Kidney epithelial cell (primary cell): Measurements from ENCODE around the gene ZNF652. TPM values are rescaled to one million over a fixed set of nuclear protein-coding genes. Genes with fewer than 3 reads are reported as not detected.

Experiments
- DNase-seq: peaks from one replicate; pipeline ENCODE4 v3.0.0-alpha.2; 2010; ENCODE audit warnings: low read depth
- H3K27me3 ChIP-seq: 2 replicates; pipeline ENCODE4 v1.6.0; 2011; ENCODE audit warnings: low read length; ENCODE audit not compliant: control insufficient read depth, insufficient read depth
- H3K36me3 ChIP-seq: 2 replicates; pipeline ENCODE4 v1.5.1; 2011; ENCODE audit warnings: low read length; ENCODE audit not compliant: control insufficient read depth, insufficient read depth
- H3K4me3 ChIP-seq: 2 replicates; pipeline ENCODE4 v1.5.1; 2011; ENCODE audit warnings: low read depth, mild to moderate bottlenecking, control low read depth, low read length
- total RNA-seq: library from RNA; depleted of rRNA; stranded (reverse); fragments of >200 nt; gene quantifications from 2 replicates; pipeline ENCODE4 v1.2.3, GENCODE V29; 2015
- TF ChIP-seq, protein P1 (sequence below): IDR thresholded peaks from 2 replicates; pipeline ENCODE4 v1.5.1; 2011; ENCODE audit warnings: mild to moderate bottlenecking, moderate library complexity, low read length, control low read depth, inconsistent platforms; ENCODE audit not compliant: insufficient read depth, poor library complexity, severe bottlenecking

Gene ZNF652
- total RNA-seq, 1 donor from 2014 or later: 21.4 TPM

DNA sequence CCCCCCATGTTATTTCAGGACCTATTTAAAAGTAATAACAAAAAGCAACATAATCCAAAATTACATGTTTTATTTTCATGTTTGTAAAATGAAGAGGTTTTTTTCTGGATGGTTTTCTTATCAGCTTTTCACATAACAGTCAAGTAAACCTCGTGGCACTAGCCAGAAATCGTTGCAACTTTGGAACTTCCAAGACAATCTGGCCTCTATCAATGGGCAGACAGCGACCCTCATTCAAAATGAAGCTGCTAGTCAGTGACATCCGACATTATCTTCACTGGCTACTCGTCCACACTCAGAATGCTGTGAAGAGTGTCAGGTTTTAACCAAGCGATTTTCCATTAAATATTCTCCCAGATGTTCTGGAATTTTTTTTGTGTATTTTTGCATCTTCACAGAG lies 22.7 kb downstream of the ZNF652 start:
- TF ChIP-seq, protein P1, sequence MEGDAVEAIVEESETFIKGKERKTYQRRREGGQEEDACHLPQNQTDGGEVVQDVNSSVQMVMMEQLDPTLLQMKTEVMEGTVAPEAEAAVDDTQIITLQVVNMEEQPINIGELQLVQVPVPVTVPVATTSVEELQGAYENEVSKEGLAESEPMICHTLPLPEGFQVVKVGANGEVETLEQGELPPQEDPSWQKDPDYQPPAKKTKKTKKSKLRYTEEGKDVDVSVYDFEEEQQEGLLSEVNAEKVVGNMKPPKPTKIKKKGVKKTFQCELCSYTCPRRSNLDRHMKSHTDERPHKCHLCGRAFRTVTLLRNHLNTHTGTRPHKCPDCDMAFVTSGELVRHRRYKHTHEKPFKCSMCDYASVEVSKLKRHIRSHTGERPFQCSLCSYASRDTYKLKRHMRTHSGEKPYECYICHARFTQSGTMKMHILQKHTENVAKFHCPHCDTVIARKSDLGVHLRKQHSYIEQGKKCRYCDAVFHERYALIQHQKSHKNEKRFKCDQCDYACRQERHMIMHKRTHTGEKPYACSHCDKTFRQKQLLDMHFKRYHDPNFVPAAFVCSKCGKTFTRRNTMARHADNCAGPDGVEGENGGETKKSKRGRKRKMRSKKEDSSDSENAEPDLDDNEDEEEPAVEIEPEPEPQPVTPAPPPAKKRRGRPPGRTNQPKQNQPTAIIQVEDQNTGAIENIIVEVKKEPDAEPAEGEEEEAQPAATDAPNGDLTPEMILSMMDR: no peak

GRCh38 chr17:49338883-49339282 lies 23.2 kb downstream of the ZNF652 start:
- H3K27me3 ChIP-seq: no peaks in the 10 kb centered on the region
- no peak overlapping the region for H3K4me3 ChIP-seq
- no peaks in the 10 kb centered on the region for H3K36me3 ChIP-seq
- no peak for DNase-seq
- TF ChIP-seq, protein P1: no peak

More for the DNA sequence above, 22.7 kb downstream of the ZNF652 start:
- no peaks in the 10 kb centered on the region for H3K27me3 ChIP-seq
- no peaks in the 10 kb centered on the region for H3K36me3 ChIP-seq
- H3K4me3 ChIP-seq: no peak overlapping the region
- no peak for DNase-seq

GRCh38 chr17:49337884-49338283 lies 24.2 kb downstream of the ZNF652 start:
- DNase-seq: no peak
- H3K36me3 ChIP-seq: no peaks in the 10 kb centered on the region
- H3K4me3 ChIP-seq: no peak overlapping the region
- H3K27me3 ChIP-seq: no peaks in the 10 kb centered on the region
- TF ChIP-seq, protein P1: no peak

DNA sequence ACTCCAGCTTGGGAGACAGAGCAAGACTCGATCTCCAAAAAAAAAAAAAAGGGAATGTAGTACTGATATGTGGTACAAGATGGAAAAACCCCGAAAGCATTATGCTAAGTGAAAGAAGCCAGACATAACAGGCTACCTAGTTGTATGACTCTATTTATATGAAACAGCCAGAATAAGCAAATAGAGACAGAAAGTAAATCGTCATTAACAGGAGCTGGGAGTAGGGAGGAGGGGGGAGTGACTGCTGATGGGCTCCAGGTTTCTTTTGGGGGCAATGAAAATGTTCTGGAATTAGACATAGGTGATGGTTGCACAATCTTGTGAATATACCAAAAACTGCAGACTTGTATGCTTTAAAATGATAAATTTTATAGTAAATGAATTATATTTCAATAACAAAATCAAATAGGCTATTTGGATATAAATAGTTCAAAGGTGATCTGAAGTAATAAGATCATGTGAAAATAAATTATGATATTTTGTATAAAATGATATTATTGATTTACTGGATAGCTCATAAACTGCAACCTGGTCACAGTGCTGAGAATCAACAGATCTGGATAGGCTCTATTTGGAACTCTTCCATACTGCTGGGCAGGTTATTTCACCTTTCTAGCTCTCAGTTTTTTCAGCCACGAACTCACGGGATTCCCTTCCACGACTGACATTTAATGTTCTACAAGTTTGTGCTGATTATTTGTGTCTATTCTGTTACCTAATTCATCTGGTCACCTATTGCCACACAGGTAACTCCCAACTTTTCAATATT lies 27.1 kb downstream of the ZNF652 start:
- TF ChIP-seq, protein P1: no peak
- no peaks in the 10 kb centered on the region for H3K27me3 ChIP-seq

GRCh38 chr17:49333804-49334203 lies 28.2 kb downstream of the ZNF652 start:
- DNase-seq: no peak
- TF ChIP-seq, protein P1: no peak
- no peaks in the 10 kb centered on the region for H3K36me3 ChIP-seq
- no peaks in the 10 kb centered on the region for H3K27me3 ChIP-seq
- H3K4me3 ChIP-seq: no peak overlapping the region

More for the DNA sequence above, 27.1 kb downstream of the ZNF652 start:
- DNase-seq: no peak
- H3K36me3 ChIP-seq: no peaks in the 10 kb centered on the region
- no peak overlapping the region for H3K4me3 ChIP-seq
